IgD-negative memory B cell (primary cell): ENCODE data around the gene AFG1L. TPM values are rescaled to one million over a fixed set of nuclear protein-coding genes. Genes with fewer than 3 reads are reported as not detected.
A peak's percentile ranks its signal among the peaks of the same experiment; 100 is the strongest.
"Not testable (repeated sequence)": the region's sequence is repeated elsewhere in the genome, so short reads cannot be mapped to it uniquely, and the experiment has no call there.

ENCODE experiments used
- H3K27ac Mint-ChIP-seq, 3 donors: one replicate each; pipeline ENCODE4 v1.8.0; 2020 to 2022; ENCODE audit warnings: mild to moderate bottlenecking in 3 of 3, mixed read lengths in 3 of 3, moderate library complexity in 1 of 3
- H3K27me3 Mint-ChIP-seq: one replicate; pipeline ENCODE4 v1.8.0; 2021; ENCODE audit warnings: mixed read lengths
- H3K36me3 Mint-ChIP-seq: one replicate; pipeline ENCODE4 v1.8.0; 2020; ENCODE audit warnings: mild to moderate bottlenecking, mixed read lengths
- H3K4me1 Mint-ChIP-seq, 3 donors: one replicate each; pipeline ENCODE4 v1.8.0; 2020 to 2022; ENCODE audit warnings: mixed read lengths in 3 of 3, mild to moderate bottlenecking in 1 of 3
- H3K4me3 Mint-ChIP-seq, 4 donors: one replicate each; pipeline ENCODE4 v1.8.0; 2020 to 2022; ENCODE audit warnings: mild to moderate bottlenecking in 4 of 4, mixed read lengths in 4 of 4, moderate library complexity in 3 of 4
- H3K9me3 Mint-ChIP-seq, 3 donors: one replicate each; pipeline ENCODE4 v1.8.0; 2020 to 2021; ENCODE audit warnings: mixed read lengths in 3 of 3, mild to moderate bottlenecking in 1 of 3
- polyA plus RNA-seq: library from polyadenylated mRNA; unstranded; fragments of 300-500 nt; fragmentation: Illumina TruSeq; gene quantifications from one replicate; pipeline ENCODE4 v1.2.3, GENCODE V29; 2021

AFG1L gene
- polyA plus RNA-seq, 1 donor from 2014 or later, result 5.7 TPM

GRCh38 chr6:108274546-108274945 lies 20.3 kb upstream of the AFG1L start:
- Mint-ChIP-seq H3K27ac (no peak overlapping the region), H3K4me1 (peaks cover 0 to 3% (median under 1%) of the 10 kb centered on the region in 3 donors), H3K27me3 (no peaks in the 10 kb centered on the region), H3K4me3 (peak overlapping the region in 1 of 4 donors; percentile 5), H3K9me3 (no peaks in the 10 kb centered on the region), H3K36me3 (no peaks in the 10 kb centered on the region)

GRCh38 chr6:108275976-108276375 lies 18.9 kb upstream of the AFG1L start:
- no peaks in the 10 kb centered on the region for H3K36me3 Mint-ChIP-seq
- H3K4me3 Mint-ChIP-seq, result no peak overlapping the region
- no peak overlapping the region for H3K27ac Mint-ChIP-seq
- no peaks in the 10 kb centered on the region for H3K9me3 Mint-ChIP-seq
- no peaks in the 10 kb centered on the region for H3K27me3 Mint-ChIP-seq
- H3K4me1 Mint-ChIP-seq, result peaks cover 4 to 12% (median 9%) of the 10 kb centered on the region in 3 donors

- Mint-ChIP-seq H3K4me1 (peaks cover 9 to 19% (median 14%) of the 10 kb centered on the region in 3 donors), H3K9me3 (no peaks in the 10 kb centered on the region), H3K36me3 (no peaks in the 10 kb centered on the region), H3K4me3 (no peak overlapping the region), H3K27me3 (no peaks in the 10 kb centered on the region), H3K27ac (no peak overlapping the region)
Measured at GRCh38 chr6:108277295-108277694, 17.6 kb upstream of the AFG1L start.

GRCh38 chr6:108277831-108278230 lies 17.0 kb upstream of the AFG1L start:
- Mint-ChIP-seq H3K27ac (no peak overlapping the region), H3K27me3 (no peaks in the 10 kb centered on the region), H3K4me3 (no peak overlapping the region), H3K9me3 (no peaks in the 10 kb centered on the region), H3K36me3 (no peaks in the 10 kb centered on the region), H3K4me1 (peaks cover 9 to 19% (median 14%) of the 10 kb centered on the region in 3 donors)

- H3K4me3 Mint-ChIP-seq, result no peak overlapping the region
- no peaks in the 10 kb centered on the region for H3K9me3 Mint-ChIP-seq
- no peaks in the 10 kb centered on the region for H3K27me3 Mint-ChIP-seq
- H3K4me1 Mint-ChIP-seq, result peaks cover 8 to 19% (median 9%) of the 10 kb centered on the region in 3 donors
- H3K27ac Mint-ChIP-seq, result no peak overlapping the region
- no peaks in the 10 kb centered on the region for H3K36me3 Mint-ChIP-seq
Measured at GRCh38 chr6:108285381-108285780, 9.5 kb upstream of the AFG1L start.

- Mint-ChIP-seq H3K9me3 (no peaks in the 10 kb centered on the region), H3K27me3 (no peaks in the 10 kb centered on the region), H3K27ac (no peak overlapping the region), H3K4me3 (no peak overlapping the region), H3K4me1 (peaks cover 4 to 11% (median 6%) of the 10 kb centered on the region in 3 donors), H3K36me3 (no peaks in the 10 kb centered on the region)
Measured at GRCh38 chr6:108286366-108286765, 8.5 kb upstream of the AFG1L start.

- no peaks in the 10 kb centered on the region for H3K9me3 Mint-ChIP-seq
- peak overlapping the region in 1 of 3 donors; percentile 3 for H3K27ac Mint-ChIP-seq
- H3K36me3 Mint-ChIP-seq, result no peaks in the 10 kb centered on the region
- peaks cover 0 to 6% (median 6%) of the 10 kb centered on the region in 3 donors for H3K4me1 Mint-ChIP-seq
- H3K4me3 Mint-ChIP-seq, result no peak overlapping the region
- no peaks in the 10 kb centered on the region for H3K27me3 Mint-ChIP-seq
Measured at GRCh38 chr6:108287373-108287772, 7.5 kb upstream of the AFG1L start.

GRCh38 chr6:108288742-108289141 lies 6.1 kb upstream of the AFG1L start:
- H3K9me3 Mint-ChIP-seq, result no peaks in the 10 kb centered on the region
- H3K4me3 Mint-ChIP-seq, result peak overlapping the region in 1 of 4 donors; percentile 2
- H3K27me3 Mint-ChIP-seq, result no peaks in the 10 kb centered on the region
- H3K36me3 Mint-ChIP-seq, result no peaks in the 10 kb centered on the region
- peak overlapping the region in 2 of 3 donors; percentile 59 to 69 for H3K27ac Mint-ChIP-seq
- H3K4me1 Mint-ChIP-seq, result peaks cover 0 to 4% (median 2%) of the 10 kb centered on the region in 3 donors

GRCh38 chr6:108291091-108291490 lies 3.8 kb upstream of the AFG1L start:
- H3K9me3 Mint-ChIP-seq, result no peaks in the 10 kb centered on the region

GRCh38 chr6:108292561-108292960 lies 2.3 kb upstream of the AFG1L start:
- not testable (repeated sequence) for H3K36me3 Mint-ChIP-seq, H3K27me3 Mint-ChIP-seq, H3K9me3 Mint-ChIP-seq
- peak overlapping the region in 1 of 4 donors; percentile 83 for H3K4me3 Mint-ChIP-seq
- peaks cover 5 to 20% (median 10%) of the 10 kb centered on the region in 3 donors for H3K4me1 Mint-ChIP-seq
- H3K27ac Mint-ChIP-seq, result peak overlapping the region; percentile 11 to 83 (median 76)

More at GRCh38 chr6:108291091-108291490, 3.8 kb upstream of the AFG1L start:
- Mint-ChIP-seq H3K27ac (no peak overlapping the region), H3K27me3 (no peaks in the 10 kb centered on the region), H3K36me3 (no peaks in the 10 kb centered on the region), H3K4me1 (peaks cover 5 to 20% (median 10%) of the 10 kb centered on the region in 3 donors), H3K4me3 (peak overlapping the region in 2 of 4 donors; percentile 27 to 70)

- Mint-ChIP-seq H3K4me1 (peaks cover 10 to 29% (median 16%) of the 10 kb centered on the region in 3 donors), H3K4me3 (peak overlapping the region; percentile 97 to 99 (median 98)), H3K36me3 (peaks cover 1% of the 10 kb centered on the region), H3K27me3 (no peaks in the 10 kb centered on the region), H3K27ac (peak overlapping the region; percentile 98 to 100 (median 99)), H3K9me3 (no peaks in the 10 kb centered on the region)
Measured at GRCh38 chr6:108293527-108294296, 1.1 kb upstream of the AFG1L start.

GRCh38 chr6:108294297-108294726 lies 542 bp upstream of the AFG1L start:
- Mint-ChIP-seq H3K27me3 (no peaks in the 10 kb centered on the region), H3K27ac (peak overlapping the region; percentile 98 to 100 (median 99)), H3K4me3 (peak overlapping the region; percentile 97 to 99 (median 98)), H3K36me3 (peaks cover 1% of the 10 kb centered on the region), H3K4me1 (peaks cover 12 to 33% (median 18%) of the 10 kb centered on the region in 3 donors), H3K9me3 (no peaks in the 10 kb centered on the region)

GRCh38 chr6:108295676-108296075 lies 822 bp downstream of the AFG1L start:
- H3K4me3 Mint-ChIP-seq, result peak overlapping the region; percentile 97 to 99 (median 98)
- peaks cover 16 to 37% (median 20%) of the 10 kb centered on the region in 3 donors for H3K4me1 Mint-ChIP-seq
- H3K36me3 Mint-ChIP-seq, result peaks cover 1% of the 10 kb centered on the region
- H3K9me3 Mint-ChIP-seq, result no peaks in the 10 kb centered on the region
- peak overlapping the region; percentile 98 to 100 (median 99) for H3K27ac Mint-ChIP-seq
- no peaks in the 10 kb centered on the region for H3K27me3 Mint-ChIP-seq

GRCh38 chr6:108302386-108302785 lies 7.5 kb downstream of the AFG1L start:
- Mint-ChIP-seq H3K27ac (no peak overlapping the region), H3K4me3 (no peak overlapping the region), H3K4me1 (peaks cover 12 to 19% (median 17%) of the 10 kb centered on the region in 3 donors), H3K36me3 (peaks cover 1% of the 10 kb centered on the region), H3K27me3 (no peaks in the 10 kb centered on the region), H3K9me3 (peaks cover 0 to 2% (median 0%) of the 10 kb centered on the region in 3 donors)

GRCh38 chr6:108304646-108305045 lies 9.8 kb downstream of the AFG1L start:
- Mint-ChIP-seq H3K36me3 (no peaks in the 10 kb centered on the region), H3K9me3 (peaks cover 0 to 2% (median 0%) of the 10 kb centered on the region in 3 donors), H3K4me1 (peaks cover 8 to 14% (median 8%) of the 10 kb centered on the region in 3 donors), H3K27ac (no peak overlapping the region), H3K27me3 (no peaks in the 10 kb centered on the region), H3K4me3 (no peak overlapping the region)
